ENCODE data around the gene FBXL15.

FBXL15 gene, protein sequence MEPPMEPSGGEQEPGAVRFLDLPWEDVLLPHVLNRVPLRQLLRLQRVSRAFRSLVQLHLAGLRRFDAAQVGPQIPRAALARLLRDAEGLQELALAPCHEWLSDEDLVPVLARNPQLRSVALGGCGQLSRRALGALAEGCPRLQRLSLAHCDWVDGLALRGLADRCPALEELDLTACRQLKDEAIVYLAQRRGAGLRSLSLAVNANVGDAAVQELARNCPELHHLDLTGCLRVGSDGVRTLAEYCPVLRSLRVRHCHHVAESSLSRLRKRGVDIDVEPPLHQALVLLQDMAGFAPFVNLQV

DNA sequence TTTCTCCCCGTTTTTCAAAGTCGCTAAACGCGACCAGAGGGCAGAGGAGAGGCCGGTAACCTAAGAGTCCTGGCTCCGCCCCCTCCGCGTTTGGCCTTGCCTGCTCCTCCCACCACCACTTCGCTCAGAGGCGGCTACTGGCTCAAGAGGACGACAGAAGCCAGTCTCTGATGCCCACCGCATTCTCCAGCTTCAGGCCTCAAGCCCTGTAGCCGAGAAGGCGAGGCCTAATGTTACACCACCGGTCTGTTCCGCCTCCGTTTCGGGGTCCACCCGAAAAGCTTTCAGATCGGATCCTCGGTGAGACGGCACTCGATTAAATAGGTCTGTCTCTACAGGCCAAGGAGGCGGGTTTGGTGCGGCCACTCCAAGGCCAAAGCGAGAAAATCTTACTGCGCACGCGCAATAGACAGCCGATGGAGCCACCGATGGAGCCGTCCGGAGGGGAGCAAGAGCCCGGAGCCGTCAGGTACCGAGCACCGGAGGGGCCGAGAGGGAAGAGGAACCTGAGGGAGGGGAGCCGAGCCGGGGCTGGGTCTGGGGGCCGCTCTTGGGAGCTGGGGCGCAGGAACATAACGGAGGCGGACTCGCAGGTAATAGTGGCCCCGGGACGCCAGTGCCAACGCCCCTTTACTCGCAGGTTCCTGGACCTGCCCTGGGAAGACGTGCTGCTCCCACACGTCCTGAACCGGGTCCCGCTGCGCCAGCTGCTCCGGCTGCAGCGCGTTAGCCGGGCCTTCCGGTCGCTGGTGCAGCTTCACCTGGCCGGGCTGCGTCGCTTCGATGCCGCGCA lies at the start of gene FBXL15:
Gene FBXL15, plus strand, starts transcription at position 123 of the 793 bp plus-strand sequence. Its CDS starts 294 bp downstream, at position 417.
- in situ Hi-C loops (cut with MboI; ENCODE audit: low sequenced_read_pairs), result no loop called here

DNA sequence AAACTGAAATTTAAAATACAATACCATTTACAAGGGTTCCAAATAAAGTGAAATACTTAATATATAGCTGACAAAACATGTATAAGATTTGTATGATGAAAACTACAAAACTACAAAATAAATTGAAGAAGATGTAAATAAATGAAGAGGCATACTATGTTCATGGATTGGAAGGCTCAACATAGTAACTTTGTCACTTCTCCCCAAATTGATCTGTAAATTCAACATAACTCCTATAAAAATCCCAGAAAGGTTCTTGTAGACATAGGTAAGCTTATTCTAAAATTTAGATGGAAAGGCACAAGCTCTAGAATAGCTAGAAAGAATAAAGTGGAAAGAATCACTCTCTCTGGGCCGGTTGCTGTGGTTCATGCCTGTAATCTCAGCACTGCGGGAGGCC lies 49.3 kb upstream of the FBXL15 start:
- in situ Hi-C loops (cut with MboI; ENCODE audit: low sequenced_read_pairs), result no loop called here

DNA sequence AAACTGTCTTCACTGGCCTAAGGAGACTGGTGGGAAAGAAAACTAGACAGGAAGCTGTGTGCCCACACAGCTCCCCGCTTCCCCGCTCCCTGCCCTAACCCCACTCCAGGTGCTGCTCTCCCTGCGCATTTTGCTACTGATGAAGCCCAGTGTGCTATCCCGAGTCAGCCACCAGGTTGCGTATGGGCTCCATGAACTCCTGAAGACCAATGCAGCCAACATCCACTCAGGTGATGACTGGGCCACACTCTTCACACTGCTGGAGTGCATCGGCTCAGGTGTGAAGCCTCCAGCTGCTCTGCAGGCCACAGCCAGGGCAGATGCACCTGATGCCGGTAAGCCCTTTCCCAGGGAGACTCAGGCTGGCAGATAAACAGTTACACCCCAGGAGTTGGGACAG lies 45.4 kb upstream of the FBXL15 start:
- in situ Hi-C loops (cut with MboI; ENCODE audit: low sequenced_read_pairs), result loop anchor here (25.0 kb wide), 1 partner anchor 212 kb away; no protein-coding TSS in a partner anchor

GRCh38 chr10:102375867-102376266 lies 44.8 kb upstream of the FBXL15 start:
- in situ Hi-C loops (cut with MboI; ENCODE audit: low sequenced_read_pairs), result loop anchor here (25.0 kb wide), 1 partner anchor 211 kb away; no protein-coding TSS in a partner anchor

GRCh38 chr10:102376901-102377300 lies 43.7 kb upstream of the FBXL15 start:
- in situ Hi-C loops (cut with MboI; ENCODE audit: low sequenced_read_pairs), result loop anchor here (25.0 kb wide), 1 partner anchor 210 kb away; no protein-coding TSS in a partner anchor

DNA sequence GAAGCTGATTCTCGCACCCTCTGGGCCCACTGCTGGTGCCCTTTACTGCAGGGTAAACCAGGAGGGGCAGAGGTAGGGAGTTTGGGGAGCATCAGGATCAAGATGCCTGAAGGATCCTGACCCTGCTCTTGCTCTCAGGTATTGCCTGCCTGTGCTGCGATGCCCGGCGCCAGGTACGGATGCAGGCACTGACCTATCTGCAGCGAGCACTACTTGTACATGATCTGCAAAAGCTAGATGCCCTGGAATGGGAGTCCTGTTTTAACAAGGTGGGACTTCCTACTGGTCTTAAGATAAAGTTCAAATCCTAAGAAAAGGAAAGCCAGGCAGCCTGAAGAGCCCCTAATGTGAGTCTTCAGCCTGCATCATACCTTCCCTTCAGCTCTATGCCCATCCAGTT lies 41.3 kb upstream of the FBXL15 start:
- in situ Hi-C loops (cut with MboI; ENCODE audit: low sequenced_read_pairs), result loop anchor here (25.0 kb wide), 1 partner anchor 208 kb away; no protein-coding TSS in a partner anchor

DNA sequence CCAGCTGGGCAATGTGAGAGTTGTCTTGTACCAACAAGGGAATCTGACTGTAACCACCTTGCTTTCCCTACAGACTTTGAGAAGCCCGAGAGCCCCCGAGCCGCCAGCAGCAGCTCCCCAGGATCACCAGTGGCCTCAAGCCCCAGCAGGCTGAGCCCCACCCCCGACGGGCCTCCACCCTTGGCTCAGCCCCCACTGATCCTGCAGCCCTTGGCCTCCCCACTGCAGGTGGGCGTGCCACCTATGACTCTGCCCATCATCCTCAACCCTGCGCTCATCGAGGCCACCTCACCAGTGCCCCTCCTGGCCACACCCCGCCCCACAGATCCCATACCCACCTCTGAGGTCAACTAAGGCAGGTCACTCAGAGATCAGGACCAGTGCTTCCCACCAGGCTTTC lies 38.7 kb upstream of the FBXL15 start:
- in situ Hi-C loops (cut with MboI; ENCODE audit: low sequenced_read_pairs), result loop anchor here (25.0 kb wide), 1 partner anchor 205 kb away; no protein-coding TSS in a partner anchor

GRCh38 chr10:102382871-102383270 lies 37.8 kb upstream of the FBXL15 start:
- in situ Hi-C loops (cut with MboI; ENCODE audit: low sequenced_read_pairs), result loop anchor here (25.0 kb wide), 1 partner anchor 204 kb away; no protein-coding TSS in a partner anchor

GRCh38 chr10:102384053-102384452 lies 36.6 kb upstream of the FBXL15 start:
- in situ Hi-C loops (cut with MboI; ENCODE audit: low sequenced_read_pairs), result loop anchor here (25.0 kb wide), 1 partner anchor 203 kb away; no protein-coding TSS in a partner anchor

DNA sequence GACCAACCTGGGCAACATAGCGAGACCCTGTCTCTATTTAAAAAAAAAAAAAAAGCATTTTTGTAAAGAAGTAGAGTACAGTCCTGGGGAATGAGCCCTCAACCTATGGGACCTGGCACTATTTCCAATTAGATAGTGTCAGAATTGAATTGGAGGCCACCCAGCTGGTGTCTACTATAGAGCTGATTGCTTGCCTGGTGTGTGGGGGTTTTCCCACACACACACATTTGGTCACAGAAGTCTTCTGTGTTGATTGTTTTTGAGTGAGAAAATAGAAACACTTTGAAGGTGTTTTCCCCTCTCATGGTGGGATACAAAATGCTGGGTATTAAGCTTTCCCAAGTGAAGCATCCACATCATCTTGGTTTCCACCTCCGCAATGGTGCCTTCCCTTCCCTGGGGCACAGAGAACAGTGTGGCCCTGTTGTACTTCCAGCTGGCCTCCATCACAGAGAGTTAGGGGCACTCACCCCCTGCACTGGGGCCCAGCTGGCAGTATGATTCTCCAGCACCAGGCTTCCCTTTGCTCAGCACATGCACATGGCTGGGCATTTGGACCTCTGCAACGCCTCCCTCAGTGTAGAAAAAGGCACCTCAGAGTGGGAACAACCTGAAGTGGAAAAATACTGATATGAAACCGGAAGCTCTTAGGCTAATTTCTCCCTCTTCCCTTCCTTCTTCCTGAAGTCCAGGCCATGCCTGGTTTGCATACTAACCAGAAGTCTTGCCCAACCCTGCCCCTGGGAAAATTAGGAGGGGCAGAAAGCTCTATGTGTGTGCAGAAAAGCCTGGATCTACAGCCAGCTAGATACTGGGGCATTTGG lies 35.8 kb upstream of the FBXL15 start:
- in situ Hi-C loops (cut with MboI; ENCODE audit: low sequenced_read_pairs), result loop anchor here (25.0 kb wide), 1 partner anchor 202 kb away; no protein-coding TSS in a partner anchor

DNA sequence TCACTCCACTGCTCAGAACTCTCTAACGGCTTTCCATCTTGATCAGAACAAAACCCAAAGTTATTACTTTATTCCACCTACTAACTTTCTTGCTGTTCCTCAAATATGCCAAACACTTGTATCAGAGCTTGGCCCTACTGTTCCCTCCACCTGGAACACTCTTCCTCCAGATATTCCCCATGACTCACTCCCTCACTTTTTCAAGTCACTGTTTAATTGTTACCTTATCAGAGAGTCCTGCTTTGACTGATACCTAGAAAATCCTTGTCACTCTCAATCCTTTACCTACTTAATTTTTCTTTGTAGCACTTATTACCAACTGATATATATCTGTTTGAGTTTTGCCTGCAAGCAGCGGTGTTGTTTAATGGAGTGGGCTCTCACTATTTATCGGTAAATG lies 30.7 kb upstream of the FBXL15 start:
- in situ Hi-C loops (cut with MboI; ENCODE audit: low sequenced_read_pairs), result loop anchor here (5.0 to 25.0 kb wide), 2 partner anchors 87 to 197 kb away; no protein-coding TSS in a partner anchor

GRCh38 chr10:102392306-102392705 lies 28.3 kb upstream of the FBXL15 start:
- in situ Hi-C loops (cut with MboI; ENCODE audit: low sequenced_read_pairs), result loop anchor here (5.0 to 25.0 kb wide), 2 partner anchors 85 to 195 kb away; no protein-coding TSS in a partner anchor

- in situ Hi-C loops (cut with MboI; ENCODE audit: low sequenced_read_pairs), result loop anchor here (5.0 to 25.0 kb wide), 2 partner anchors 84 to 194 kb away; no protein-coding TSS in a partner anchor
These were observed 27.1 kb upstream of the FBXL15 start for GRCh38 chr10:102393411-102394078.

- in situ Hi-C loops (cut with MboI; ENCODE audit: low sequenced_read_pairs), result loop anchor here (5.0 to 25.0 kb wide), 2 partner anchors 83 to 193 kb away; no protein-coding TSS in a partner anchor
These were observed 26.4 kb upstream of the FBXL15 start for GRCh38 chr10:102394079-102394800.

GRCh38 chr10:102394801-102395399 lies 25.7 kb upstream of the FBXL15 start:
- in situ Hi-C loops (cut with MboI; ENCODE audit: low sequenced_read_pairs), result loop anchor here (5.0 to 25.0 kb wide), 2 partner anchors 82 to 192 kb away; no protein-coding TSS in a partner anchor

DNA sequence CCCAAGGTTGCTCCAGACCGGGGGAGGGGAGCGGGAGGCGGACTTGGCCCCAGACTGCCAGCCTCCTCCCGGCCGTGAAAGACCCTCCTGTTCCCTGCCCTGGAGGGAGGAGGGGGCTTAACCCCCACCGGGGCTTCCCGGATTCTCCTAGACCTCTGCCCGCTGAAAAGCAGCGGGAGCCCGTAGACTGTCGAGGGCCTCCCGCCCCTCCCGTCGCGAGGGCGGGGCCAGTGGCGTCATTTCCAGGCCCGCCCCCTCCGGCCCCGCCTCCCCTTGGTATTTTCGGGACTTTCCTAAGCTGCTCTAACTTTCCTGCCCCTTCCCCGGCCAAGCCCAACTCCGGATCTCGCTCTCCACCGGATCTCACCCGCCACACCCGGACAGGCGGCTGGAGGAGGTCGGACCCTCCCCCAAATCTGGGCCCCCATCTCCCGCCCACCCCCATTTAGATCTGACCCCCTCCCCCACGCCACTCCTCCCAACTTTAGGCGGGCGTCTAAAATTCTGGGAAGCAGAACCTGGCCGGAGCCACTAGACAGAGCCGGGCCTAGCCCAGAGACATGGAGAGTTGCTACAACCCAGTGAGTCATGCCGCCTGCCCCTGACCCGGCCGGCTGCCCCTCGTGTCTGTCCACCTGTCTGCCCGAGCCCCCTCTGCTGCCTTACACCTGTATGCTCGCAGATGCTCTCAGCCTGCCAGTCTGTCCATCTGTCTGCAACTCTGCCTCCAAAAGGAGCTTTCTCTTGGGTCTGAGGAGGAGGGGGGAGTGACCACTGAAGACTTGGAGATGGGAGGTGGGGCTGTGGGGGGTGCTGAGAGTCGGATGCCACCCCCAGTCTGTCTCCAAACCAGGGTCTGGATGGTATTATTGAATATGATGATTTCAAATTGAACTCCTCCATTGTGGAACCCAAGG lies 25.0 kb upstream of the FBXL15 start, which contains the start of gene NFKB2:
Gene NFKB2, plus strand, starts transcription at position 306 of the 917 bp plus-strand sequence. Its CDS starts 255 bp downstream, at position 561.
- in situ Hi-C loops (cut with MboI; ENCODE audit: low sequenced_read_pairs), result loop anchor here (25.0 kb wide), 1 partner anchor 192 kb away; no protein-coding TSS in a partner anchor

DNA sequence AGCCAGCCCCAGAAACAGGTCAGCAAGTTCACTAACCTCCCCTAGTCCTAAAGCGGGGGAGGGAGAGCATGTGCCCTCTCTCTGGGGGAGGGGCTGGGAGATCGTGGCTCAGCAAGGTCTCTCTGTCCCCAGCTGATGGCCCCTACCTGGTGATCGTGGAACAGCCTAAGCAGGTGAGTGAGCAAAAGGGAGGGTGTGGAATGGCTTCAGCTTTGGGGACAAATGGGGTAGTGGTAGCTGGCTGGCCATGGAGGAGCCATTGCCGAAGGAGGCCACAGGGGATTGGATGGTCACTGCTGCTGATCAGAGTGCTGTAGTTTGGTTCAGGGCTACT lies 24.4 kb upstream of the FBXL15 start:
- in situ Hi-C loops (cut with MboI; ENCODE audit: low sequenced_read_pairs), result loop anchor here (25.0 kb wide), 1 partner anchor 191 kb away; no protein-coding TSS in a partner anchor

All from HL-60/S4 (cell line).